Stimulated activated naive CD4-positive, alpha-beta T cell (primary cell): Measurements from ENCODE around the gene NEB.
"Not testable (repeated sequence)": the region's sequence is repeated elsewhere in the genome, so short reads cannot be mapped to it uniquely, and the experiment has no call there.

Experiments
- DNase-seq, 6 experiments: peaks; one replicate each; lab custom pipeline; 2025; lab: John Stamatoyannopoulos, UW

NEB gene

DNA sequence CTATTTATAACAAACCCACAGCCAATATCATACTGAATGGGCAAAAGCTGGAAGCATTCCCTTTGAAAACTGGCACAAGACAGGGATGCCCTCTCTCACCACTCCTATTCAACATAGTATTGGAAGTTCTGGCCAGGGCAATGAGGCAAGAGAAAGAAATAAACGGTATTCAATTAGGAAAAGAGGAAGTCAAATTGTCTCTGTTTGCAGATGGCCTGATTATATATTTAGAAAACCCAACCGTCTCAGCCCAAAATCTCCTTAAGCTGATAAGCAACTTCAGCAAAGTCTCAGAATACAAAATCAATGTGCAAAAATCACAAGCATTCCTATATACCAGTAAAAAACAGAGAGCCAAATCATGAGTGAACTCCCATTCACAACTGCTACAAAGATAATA lies 176.4 kb downstream of the NEB start:
- DNase-seq = not testable (repeated sequence)

DNA sequence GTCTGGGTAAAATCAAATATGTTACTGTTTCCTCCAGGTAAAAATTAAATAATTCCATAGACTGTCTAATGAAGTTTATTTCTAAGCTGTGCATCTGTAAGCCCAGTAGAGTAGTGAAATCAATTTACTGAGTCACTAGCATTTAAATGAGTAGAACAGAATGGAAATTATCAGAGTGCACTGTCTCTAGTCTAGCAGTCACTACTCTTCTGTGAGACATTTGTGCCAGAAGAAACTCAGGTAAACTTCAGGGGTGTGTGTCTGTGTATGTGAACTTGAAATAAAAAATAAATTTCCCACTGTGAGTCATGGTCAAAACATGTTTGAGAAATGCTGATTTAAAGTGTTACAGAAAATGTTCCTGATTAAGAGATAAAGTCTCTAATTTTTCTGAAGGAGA lies 178.2 kb downstream of the NEB start:
- no peak for DNase-seq

DNA sequence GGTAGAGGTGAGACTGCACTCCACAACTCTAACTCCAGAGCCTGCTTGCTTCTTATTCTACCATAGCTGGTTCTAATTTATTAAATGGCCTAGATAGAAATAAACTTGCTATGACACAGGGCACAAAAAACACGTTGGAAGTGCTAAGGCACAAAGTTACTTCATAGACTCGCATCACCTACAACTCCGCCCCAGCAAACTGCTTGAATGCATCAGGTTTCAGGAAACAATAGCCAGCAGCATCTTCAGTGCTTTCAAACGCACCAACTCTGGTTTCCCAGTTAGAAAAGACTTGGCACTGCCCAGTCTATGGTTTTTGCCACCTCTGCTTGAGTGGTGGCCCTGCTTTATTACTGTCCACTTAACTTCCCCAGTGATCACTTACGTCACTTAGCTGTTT lies 182.0 kb downstream of the NEB start:
- no peak for DNase-seq

DNA sequence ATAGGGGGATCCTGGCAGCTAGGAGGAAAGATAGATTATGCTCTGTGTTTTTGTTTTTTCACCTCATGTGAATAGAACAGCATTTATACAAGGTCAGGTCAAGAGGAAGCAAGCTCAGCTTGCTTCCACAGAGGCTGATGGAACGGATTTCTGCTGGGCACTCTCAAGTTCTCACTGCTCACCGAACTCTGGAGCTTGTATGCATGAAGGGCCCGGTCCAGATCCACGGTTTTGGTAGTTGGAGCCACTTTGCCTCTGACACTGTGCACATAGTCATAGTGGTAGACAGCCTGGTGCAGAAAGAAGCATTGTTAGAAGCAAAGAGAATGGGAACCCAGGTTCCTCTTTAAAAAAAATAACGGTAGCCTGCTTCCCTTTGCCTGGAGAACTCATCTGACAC lies 182.7 kb downstream of the NEB start:
- no peak for DNase-seq

DNA sequence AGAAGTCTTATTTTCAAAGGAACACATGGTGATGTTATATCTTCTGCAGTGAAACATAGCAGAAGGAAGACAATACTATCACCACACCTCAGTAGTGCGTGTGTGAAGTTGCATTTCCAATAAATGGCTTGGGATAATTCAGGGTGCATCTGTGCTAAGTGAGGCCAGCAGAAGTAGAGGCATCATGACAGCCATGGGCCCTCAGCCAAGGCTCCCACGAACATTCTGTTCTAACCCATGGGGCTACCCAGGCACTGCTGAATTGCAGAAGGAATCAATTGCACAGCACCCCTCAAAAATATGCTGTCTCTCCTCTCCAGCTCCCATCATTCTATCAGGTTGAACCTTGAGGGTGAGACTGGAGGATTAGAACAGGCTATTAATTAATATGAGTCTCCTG lies 185.1 kb downstream of the NEB start:
- no peak for DNase-seq

DNA sequence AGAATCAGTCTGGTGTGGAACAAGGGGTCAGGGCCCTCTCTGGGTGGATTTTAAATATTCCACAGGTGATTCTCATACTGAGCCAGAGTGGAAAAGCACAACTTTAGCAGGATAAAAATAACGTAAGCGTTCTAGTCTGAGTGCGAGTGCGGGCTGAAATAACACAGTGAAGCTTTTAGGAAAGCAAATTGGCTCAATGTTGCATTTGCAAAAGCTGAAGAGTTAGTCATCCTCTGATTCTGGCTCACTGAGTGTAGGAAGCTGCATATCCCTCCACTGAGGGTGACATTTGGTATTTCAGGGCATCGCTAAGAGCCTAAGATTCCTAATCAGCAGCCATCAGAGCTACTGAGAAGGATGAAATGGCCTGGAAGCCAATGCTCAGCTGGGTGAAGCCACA lies 189.8 kb downstream of the NEB start:
- DNase-seq = no peak

DNA sequence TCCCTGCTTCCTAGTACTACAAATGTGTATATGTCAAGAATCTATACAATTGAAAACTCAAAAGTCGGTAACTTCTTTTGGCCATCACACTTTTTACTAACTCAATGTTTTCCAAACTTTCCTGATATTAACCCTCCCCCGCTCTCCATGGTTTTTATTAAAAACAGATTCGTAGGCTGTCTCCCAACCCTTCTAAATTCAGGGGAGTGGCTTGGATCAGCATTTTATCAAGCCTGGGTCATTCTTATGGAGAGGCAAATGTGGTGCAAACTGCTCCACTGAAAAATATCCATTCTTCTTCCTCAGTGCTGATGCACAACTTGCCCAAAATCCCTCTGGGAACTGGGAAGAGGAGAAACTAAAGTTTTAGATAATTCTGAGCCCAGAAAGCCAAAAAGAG lies 190.4 kb downstream of the NEB start:
- no peak for DNase-seq

DNA sequence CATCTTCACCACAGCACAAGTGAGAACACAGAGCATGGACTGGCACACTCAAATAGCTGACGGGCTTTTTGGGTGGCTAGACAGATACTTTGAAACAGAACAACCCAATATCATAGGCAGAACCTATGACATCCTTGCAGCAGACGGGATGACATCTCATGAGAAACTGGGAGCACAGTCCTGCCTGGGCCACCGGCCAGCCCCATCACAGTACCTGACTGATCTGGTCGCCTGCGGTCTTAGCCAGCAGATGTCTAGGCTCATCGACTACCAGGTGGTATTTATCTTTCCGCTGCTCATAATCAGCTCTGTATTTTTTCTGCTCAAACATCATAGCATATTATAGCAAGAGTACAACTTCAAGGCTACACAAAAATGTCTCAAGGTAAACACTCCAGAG lies 200.3 kb downstream of the NEB start:
- DNase-seq = no peak

DNA sequence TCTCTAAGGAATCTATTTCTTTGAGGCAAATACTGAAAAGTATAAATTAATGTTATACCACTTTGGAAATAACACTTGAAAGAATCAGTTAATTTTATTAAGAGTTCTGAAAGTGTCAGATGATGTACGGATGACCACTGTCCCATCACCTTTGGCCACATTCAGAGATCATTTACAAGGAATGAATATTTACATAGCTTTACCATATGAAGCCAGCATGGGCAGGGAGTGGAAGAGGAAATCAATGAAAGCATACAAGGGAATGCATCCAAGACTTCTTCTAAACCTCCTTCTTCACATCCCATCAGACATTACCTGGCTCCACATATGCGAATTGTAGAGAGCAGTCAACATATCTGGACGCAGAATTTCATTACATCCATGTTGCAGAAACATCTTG lies 201.1 kb downstream of the NEB start:
- DNase-seq = no peak

DNA sequence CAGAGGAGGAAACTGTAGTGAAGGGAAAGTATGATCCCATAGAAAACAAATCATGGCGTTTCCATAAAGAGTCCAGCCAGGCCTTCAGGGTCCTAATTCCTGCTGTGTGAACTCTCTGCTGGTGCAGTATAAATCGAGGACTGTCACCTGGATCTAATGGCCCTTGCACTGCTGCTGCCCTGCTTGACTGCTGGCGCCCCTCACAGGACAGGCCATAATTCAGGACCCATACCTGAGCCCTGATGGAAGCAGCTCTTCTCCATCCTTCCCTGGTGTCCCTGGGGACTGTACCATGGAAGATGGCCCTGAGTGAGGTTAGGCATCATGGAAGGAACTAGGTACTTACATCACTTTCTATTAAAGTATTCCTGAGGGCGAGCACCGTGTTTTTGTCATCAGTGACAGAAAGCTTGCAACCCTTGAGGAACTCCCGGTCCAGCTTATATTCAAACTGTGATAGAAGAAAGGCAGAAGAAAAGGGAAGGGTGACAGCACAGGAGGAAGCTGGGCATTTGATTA lies 207.6 kb downstream of the NEB start:
- DNase-seq = no peak

DNA sequence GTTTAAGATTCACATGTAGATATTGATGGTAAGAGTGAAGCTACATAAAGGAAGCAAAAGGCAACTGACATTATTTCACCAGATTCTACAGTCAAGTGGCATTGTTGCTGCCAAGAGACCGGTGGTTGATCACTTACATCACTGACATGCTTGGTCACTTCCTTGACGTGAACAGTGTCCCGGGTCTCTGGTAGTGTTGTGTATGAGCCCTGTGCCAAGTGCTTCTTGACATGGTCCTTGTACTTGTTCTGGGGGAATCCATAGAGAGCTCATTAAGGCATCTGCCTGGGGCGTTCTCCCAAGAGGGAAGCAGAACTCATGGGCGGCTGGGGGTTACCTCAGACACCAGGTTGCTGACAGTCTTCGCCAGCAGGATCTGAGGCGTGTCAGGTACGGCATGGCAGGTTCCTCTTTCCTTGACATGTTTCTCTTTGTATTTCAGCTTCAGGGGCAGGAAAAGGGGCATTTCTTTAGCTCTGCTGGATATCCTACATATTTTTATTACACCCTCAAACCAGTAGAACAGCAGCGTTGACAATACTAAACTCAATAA lies 208.4 kb downstream of the NEB start:
- no peak for DNase-seq

DNA sequence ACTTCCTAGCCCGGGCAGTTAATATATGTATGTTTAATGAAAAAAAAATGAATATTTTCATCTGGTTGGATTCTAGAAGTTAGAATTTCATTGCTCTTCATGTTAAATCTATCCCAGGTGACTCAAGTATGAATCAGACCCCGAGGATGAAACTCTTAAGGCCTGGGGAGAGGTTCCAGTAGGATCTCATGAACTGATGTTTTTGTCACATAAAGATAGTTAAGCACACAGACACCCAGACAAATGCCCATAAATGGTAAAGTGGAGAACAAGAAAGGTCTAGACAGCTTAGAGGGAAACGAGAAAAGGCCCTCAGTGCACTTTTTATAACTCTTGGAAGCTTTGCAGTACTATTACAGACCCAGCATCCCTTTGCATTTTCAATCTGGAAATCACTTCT lies 210.4 kb downstream of the NEB start:
- DNase-seq = no peak

DNA sequence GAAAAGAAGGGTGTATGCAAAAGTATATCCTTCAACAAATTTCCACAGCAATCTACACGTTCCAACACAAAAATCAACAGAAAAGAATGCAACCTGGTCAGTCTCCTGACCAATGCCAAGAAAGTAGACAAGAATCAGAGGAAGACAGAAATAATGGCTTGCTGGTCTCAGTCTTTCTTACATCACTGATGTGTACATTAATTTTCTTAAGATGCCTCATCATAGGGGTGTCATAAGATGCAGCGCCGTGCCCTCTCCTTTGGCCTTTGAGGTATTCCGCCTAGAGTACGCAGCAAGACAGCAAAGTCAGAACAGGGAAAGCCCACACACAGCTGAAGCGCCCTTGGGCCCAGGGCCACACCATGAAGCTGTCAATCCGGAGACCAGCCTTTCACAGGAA lies 211.7 kb downstream of the NEB start:
- no peak for DNase-seq

DNA sequence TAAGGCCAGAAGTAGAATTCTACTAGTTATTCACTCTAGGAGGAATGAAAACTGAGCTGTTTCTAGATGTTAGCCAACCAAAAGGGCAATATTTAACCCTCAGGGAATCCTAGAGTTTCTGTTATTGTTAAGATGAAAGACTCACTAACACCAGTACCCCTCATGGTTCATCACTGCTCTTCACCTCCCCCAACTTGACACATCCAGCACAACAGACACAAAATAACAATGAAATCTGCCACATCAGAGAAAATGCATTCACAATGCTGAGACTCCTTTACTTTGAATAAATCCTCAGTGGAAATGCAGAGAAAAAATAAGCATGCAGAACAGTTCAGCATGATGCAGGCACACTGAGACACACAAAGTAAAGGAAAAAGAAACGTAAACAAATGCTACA lies 213.3 kb downstream of the NEB start:
- no peak for DNase-seq

DNA sequence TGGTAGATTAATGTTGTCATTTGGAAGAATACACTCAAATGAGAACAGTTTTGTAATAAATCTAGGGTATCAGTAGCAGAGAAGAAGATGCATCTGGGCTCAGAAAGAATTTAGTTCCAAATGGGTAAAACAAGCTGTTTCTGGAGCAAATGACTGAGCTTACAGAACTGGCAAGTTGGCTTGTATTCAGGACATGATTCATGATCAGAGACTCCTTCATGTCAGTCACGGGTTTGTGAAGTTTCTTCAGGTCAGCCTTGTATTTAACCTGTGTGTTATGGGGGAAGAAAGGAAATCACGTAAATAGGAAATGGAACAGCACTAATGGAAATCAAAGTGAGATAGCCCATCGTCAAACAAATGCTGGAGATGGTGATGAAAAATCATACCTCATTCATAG lies 215.5 kb downstream of the NEB start:
- no peak for DNase-seq

DNA sequence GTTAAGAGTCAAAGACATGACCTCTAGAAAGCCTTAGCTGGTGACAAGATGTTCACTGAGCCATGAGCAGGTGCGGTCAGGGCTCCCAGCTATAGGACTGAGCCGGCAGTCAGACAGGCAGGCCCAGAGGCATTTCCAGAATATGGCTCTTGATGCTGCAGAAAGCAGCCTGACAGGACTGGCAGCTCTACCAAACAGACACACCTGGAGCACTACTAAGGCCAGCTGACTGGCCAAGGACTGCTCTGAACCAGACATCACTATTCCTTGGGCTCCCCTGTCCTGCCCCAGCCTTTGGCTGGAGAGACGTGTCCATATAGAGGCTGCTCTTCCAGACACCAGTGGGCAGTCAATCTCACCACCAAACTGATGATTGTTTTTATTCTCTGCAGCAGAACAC lies 225.8 kb downstream of the NEB start:
- DNase-seq = no peak

DNA sequence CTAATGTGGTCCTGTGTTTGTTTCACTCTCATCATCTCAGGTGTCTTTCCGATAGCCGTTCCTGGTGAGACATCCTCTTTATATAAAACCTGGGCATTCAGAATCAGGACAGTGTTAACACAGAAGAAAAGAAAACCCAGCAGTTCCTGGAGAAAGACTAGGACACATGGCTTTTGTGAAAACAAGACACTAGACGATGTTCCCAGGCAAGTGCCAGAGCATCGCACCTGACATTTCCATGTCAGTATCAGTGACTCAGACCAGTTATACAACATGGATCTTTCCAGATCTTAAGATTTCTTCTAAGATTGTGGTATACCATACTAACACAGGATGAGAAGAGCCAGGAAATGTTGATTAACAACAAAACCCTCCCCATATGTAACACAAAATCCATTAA lies 228.1 kb downstream of the NEB start:
- DNase-seq = no peak

DNA sequence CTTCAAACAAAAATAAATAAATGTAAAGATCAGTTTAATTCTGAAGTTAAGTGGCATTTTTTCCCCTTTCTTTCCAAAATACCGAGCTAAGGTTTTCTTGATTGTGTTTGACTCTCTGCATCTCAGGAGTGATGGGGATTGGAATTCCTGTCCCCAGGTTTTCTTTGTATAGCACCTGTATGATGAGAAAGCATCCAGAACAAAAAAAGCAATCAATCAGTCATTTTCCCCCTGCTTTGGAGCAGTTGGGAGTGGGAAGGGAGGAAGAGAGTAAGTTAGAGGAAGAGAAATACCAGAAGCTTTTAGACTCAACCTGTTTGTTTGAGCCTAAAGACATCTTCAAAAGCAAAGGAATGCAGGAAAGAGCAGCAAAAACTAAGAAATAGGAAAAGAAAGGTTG lies 236.1 kb downstream of the NEB start:
- no peak for DNase-seq

DNA sequence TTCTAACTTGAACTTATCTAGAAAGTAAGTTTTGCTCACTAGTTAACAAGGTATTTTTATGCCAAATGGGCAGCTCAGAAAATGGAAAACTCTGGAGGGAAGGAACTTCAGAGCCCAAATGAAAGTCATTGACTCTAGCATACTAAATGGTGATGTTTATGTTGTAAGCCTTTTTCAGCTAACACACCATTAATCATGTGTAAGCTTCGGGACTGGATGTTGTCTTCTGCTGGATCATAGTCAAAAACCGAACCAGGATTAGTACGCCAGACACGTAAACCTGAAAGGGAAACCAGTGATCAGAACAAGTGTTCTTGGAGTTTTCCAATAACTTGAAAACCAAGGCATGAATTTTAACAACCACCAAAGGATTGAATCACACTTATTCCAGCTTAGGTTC lies 242.8 kb downstream of the NEB start:
- DNase-seq = no peak

DNA sequence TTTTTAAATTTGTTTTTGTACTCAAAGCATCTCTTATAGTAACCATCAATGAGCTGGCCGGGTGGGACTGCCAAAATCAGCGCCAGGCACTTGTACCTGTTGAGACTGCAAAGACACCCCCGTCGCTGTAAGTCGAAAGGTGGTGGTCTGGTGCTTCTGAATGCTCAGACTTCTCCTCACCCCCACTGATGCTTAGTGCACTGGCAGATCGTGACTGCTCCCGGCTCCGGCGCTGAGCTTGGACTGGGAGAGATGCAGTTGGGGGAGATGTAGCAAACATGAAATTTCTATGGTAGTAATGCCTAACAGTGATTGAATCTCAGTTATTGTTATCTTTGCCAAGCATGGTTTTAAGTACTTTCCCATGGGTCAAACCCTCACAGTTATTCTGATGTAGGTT lies 244.0 kb downstream of the NEB start:
- no peak for DNase-seq

DNA sequence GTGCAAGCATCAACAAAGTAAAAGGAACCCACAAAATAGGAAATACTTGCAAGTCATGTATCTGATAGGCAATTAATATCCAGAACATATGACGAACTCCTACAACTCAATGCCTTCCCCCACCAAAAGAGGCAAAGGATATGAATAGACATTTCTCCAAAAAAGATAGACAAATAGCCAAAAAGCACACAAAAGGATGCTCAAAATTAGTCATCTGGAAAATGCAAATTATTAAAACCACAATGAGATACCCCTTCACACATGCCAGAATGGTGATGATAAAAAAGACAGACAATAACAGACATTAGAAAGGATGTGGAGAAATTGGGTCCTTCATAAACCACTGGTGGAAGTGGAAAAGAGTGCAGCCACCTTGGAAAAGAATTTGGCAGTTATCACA lies 248.2 kb downstream of the NEB start:
- DNase-seq = no peak

DNA sequence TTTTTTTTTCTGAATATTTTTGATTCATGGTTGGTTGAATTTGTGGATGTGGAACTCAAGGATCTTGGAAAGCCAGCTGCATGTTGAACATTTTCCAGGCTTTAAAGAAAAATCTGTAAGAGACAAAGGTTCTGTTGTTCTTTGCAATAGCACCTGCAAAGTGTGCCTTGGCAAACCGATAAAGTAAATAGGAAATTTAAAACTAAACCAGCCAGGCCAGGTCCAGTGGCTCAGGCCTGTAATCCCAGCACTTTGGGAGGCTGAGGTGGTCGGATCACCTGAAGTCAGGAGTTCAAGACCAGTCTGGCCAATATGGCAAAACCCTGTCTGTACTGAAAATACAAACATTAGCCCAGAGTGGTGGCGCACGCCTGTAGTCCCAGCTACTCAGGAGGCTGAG lies 250.2 kb downstream of the NEB start:
- no peak for DNase-seq

DNA sequence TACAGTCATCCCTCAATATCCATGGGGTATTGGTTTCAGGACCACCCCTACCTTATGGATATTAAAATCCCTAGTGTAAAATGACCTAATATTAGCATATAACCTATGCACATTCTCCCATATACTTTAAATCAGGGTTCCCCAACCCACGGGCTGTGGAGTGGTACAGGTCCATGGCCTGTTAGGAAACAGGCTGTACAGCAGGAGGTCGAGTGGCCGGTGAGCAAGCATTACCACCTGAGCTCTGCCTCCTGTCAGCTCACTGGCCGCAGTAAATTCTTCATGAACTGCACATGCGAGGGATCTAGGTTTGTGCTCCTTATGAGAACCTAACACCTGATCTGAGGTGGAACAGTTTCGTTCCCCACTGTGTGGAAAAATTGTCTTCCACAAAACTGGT lies 250.7 kb downstream of the NEB start:
- DNase-seq = no peak

DNA sequence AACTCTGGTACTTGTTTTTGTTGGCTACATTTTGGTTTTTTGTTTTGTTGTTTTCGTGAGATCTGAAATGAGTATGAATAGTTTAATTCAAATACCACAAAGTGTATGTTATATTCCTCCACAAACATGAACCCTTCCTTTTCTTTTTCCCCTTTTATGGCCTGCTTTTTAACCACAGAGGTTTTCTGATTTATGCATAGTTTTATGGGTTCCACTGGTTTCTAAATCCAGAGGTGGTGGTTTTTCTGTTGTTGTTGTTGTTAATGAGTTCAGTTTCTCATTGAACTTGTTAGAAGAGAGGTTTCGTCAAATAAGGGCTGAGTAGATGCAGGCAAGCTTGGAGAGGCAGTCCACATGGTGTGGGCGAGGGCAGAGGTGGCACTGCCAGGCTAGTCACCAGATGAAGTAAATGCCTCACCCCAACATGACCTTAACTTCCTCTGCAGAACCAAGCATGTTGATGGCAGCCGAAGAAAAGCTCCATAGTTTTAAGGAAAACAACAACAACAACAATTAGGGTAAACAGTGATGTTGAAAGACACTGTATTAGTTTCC lies 252.0 kb downstream of the NEB start:
- no peak for DNase-seq

DNA sequence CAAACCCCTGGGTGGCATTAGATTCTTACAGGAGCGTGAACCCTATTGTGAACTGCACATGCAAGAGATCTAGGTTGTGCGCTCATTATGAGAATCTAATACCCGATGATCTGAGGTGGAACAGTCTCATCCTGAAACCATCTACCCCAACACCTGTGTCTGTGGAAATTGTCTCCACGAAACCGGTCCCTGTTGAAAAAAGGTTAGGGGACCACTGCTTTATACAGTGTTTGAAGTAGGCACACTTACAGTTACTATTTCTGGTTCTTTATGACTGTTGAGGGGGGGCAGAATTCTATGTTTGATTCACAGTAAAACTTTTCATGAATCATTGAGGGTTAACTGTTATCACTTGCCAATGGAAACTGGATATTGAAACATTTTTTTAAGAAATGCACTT lies 252.5 kb downstream of the NEB start:
- no peak for DNase-seq
